ENCODE results near the gene PRKAR2A. TPM values are rescaled to one million over a fixed set of nuclear protein-coding genes. Genes with fewer than 3 reads are reported as not detected.
"Not testable (repeated sequence)": the region's sequence is repeated elsewhere in the genome, so short reads cannot be mapped to it uniquely, and the experiment has no call there.

Gene PRKAR2A
- total RNA-seq, 6 experiments from 2014 or later = 21.9 to 31.1 (median 27.2) TPM

- Histone ChIP-seq H3K36me3 (no peaks in the 10 kb centered on the region), H3K4me3 (no peak overlapping the region), H3K27ac (no peak overlapping the region), H3K4me1 (no peaks in the 10 kb centered on the region), H3K27me3 (no peaks in the 10 kb centered on the region), H3K9me3 (no peaks in the 10 kb centered on the region)
- intact Hi-C loops (cut with DNase I) = no loop called here
- DNase-seq = no peak
- no peak for ATAC-seq
- TF ChIP-seq CTCF (IDR thresholded peaks at IDR 0.05) = no peak
- TF ChIP-seq POLR2A (IDR thresholded peaks at IDR 0.05) = no peak
- WGBS (ENCODE audit: insufficient coverage, low coverage, low lambda C conversion rate, missing lambda C conversion rate) = 75% methylated on average over 7 of the region's 7 CpGs
Measured at GRCh38 chr3:48723725-48724124, 123.9 kb downstream of the PRKAR2A start.

GRCh38 chr3:48723293-48723692 lies 124.4 kb downstream of the PRKAR2A start:
- H3K4me1 ChIP-seq; H3K27me3 ChIP-seq; H3K4me3 ChIP-seq; H3K36me3 ChIP-seq; H3K9me3 ChIP-seq; DNase-seq; H3K27ac ChIP-seq; ATAC-seq; intact Hi-C loops (cut with DNase I): not testable (repeated sequence)
- WGBS (ENCODE audit: insufficient coverage, low coverage, low lambda C conversion rate, missing lambda C conversion rate) = 52% methylated on average over 3 of the region's 3 CpGs

GRCh38 chr3:48716982-48717746 lies 130.5 kb downstream of the PRKAR2A start, which contains the start of gene IP6K2:
IP6K2 (minus strand) TSS chr3:48717221; CDS start chr3:48695291, 21,930 bp downstream.
- H3K4me1 ChIP-seq = peaks cover 0 to 23% (median 3%) of the 10 kb centered on the region in 4 donors
- TF ChIP-seq POLR2A (IDR thresholded peaks at IDR 0.05) (peak; percentile 66), CTCF (IDR thresholded peaks at IDR 0.05) (no peak)
- WGBS (ENCODE audit: insufficient coverage, low coverage, low lambda C conversion rate, missing lambda C conversion rate) = 1% methylated on average over 20 of the region's 38 CpGs

GRCh38 chr3:48716508-48716981 lies 131.1 kb downstream of the PRKAR2A start:
- DNase-seq (peak in 1 of 3 donors; percentile 47), ATAC-seq (peak in 1 of 4 donors; percentile 4)
- intact Hi-C loops (cut with DNase I) = no loop called here
- peaks cover 0 to 7% (median 5%) of the 10 kb centered on the region in 4 donors for H3K36me3 ChIP-seq
- WGBS (ENCODE audit: insufficient coverage, low coverage, low lambda C conversion rate, missing lambda C conversion rate) = under 1% methylated on average over 15 of the region's 16 CpGs
- H3K4me3 ChIP-seq = peak overlapping the region; percentile 64 to 98 (median 88)
- H3K9me3 ChIP-seq = no peaks in the 10 kb centered on the region
- no peaks in the 10 kb centered on the region for H3K27me3 ChIP-seq
- H3K4me1 ChIP-seq = peaks cover 0 to 23% (median 3%) of the 10 kb centered on the region in 4 donors
- TF ChIP-seq POLR2A (IDR thresholded peaks at IDR 0.05) (no peak), CTCF (IDR thresholded peaks at IDR 0.05) (no peak)
- peak overlapping the region; percentile 71 to 83 (median 78) for H3K27ac ChIP-seq

More at GRCh38 chr3:48716982-48717746, 130.5 kb downstream of the PRKAR2A start, which contains the start of gene IP6K2:
- Histone ChIP-seq H3K27me3 (no peaks in the 10 kb centered on the region), H3K27ac (peak within 1 kb of the TSS; percentile 71 to 83 (median 78)), H3K4me3 (peak within 1 kb of the TSS; percentile 64 to 98 (median 88)), H3K36me3 (peaks cover 0 to 6% (median 1%) of the 10 kb centered on the region in 4 donors), H3K9me3 (no peaks in the 10 kb centered on the region)
- DNase-seq (peak; percentile 99), ATAC-seq (peak; percentile 99 to 100 (median 100))
- intact Hi-C loops (cut with DNase I) = no loop called here

GRCh38 chr3:48715174-48715800 lies 132.4 kb downstream of the PRKAR2A start:
- H3K27ac ChIP-seq = no peak overlapping the region
- H3K9me3 ChIP-seq = no peaks in the 10 kb centered on the region
- H3K36me3 ChIP-seq = peaks cover 0 to 16% (median 6%) of the 10 kb centered on the region in 4 donors
- intact Hi-C loops (cut with DNase I) = no loop called here
- H3K4me1 ChIP-seq = peaks cover 0 to 23% (median 3%) of the 10 kb centered on the region in 4 donors
- ATAC-seq (no peak), DNase-seq (no peak)
- no peak overlapping the region for H3K4me3 ChIP-seq
- H3K27me3 ChIP-seq = no peaks in the 10 kb centered on the region
- TF ChIP-seq POLR2A (IDR thresholded peaks at IDR 0.05) (no peak), CTCF (IDR thresholded peaks at IDR 0.05) (no peak)
